ENCODE measurements around the gene CCDC184.
A peak's percentile ranks its signal among the peaks of the same experiment; 100 is the strongest.
"Not testable (repeated sequence)": the region's sequence is repeated elsewhere in the genome, so short reads cannot be mapped to it uniquely, and the experiment has no call there.

CCDC184 gene

DNA sequence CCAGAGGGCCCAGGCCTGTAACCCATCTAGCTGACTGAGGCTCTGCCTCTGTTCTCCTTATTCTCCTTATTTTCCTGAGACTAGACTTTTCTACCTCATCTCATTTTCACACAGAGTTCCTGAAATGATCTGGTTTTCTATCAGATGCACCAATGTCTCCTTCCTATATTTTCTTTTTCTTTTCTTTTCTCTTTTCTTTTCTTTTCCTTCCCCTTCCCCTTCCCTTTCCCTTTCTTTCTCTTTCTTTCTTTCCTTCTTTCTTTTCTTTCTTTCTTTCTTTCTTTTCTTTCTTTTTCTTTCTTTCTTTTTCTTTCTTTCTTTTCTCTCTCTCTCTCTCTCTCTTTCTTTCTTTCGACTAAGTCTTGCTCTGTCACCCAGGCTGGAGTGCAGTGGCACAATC is 3.0 kb upstream of the CCDC184 start:
- no peak for DNase-seq

DNA sequence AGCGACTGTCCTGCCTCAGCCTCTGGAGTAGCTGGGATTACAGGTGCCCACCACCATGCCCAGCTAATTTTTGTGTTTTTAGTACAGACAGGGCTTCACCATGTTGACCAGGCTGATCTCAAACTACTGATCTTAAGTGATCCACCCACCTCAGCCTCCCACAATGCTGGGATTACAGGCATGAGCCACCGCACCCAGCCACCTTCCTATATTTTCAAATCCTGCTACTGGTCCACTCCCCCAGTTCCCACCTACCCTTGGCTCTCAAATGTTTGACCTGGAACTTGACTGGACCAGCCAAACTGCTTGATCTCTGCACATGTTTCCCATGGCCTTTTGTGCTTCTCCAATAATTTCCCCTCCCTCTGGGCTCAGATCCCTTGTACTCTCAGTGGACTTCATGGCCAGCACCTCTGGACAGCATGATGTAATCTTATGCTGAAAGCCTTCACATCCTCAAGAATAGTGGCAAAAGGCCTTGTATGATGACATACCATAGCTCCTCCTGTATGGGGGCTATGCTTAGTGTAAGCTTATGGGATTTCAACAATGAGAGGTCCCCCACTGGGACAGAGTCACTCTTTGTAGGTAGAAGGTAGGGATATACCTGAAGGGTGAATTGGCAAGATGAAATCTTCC is 2.5 kb upstream of the CCDC184 start:
- DNase-seq, result no peak

DNA sequence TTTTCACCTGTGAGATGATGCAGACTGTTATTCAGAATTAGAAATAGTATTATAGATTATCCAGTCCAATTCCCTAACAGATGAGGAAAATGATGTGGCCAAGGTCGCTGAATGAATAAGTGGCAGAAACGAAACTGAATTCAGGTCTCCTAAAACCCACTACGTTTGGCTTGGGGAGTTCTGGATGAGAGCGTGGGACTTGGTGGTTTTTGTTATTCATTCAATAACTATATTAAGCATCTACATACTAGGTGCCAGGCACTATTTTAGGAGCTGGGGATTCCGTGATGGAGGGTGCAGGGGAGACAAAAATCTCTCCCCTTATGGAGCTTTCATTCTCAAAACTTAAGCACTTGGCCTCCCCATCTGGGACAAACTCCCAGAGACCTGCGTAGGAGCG is 813 bp upstream of the CCDC184 start:
- no peak for DNase-seq

DNA sequence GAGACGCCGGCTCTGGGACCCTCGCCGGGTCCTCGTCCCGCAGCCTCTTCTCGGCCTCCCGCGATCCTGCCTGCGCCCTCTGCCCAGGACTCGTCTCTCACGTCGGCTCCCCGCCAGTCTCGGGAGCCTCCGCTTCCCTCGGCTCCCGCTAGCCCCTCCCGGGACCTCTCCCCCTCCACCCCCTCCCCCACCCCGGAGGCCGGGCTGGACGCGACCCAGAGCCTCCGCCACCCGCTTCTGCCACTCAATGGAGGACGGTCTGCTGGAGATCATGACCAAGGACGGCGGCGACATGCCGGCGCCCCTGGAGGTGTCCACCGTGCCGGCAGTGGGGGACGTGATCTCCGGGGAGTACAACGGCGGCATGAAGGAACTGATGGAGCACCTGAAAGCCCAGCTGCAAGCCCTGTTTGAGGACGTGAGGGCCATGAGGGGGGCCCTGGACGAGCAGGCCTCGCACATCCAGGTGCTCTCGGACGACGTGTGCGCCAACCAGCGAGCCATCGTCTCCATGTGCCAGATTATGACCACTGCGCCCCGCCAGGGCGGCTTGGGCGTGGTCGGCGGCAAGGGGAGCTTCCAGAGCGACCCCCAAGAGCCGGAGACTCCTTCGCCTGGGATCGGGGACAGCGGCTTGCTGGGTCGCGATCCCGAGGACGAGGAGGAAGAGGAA is 568 bp downstream of the CCDC184 start:
- no peak for DNase-seq

GRCh38 chr12:48184549-48184922 is 1.1 kb downstream of the CCDC184 start:
- no peak for DNase-seq

- no peak for DNase-seq
Observed at GRCh38 chr12:48185181-48185919, 1.9 kb downstream of the CCDC184 start.

DNA sequence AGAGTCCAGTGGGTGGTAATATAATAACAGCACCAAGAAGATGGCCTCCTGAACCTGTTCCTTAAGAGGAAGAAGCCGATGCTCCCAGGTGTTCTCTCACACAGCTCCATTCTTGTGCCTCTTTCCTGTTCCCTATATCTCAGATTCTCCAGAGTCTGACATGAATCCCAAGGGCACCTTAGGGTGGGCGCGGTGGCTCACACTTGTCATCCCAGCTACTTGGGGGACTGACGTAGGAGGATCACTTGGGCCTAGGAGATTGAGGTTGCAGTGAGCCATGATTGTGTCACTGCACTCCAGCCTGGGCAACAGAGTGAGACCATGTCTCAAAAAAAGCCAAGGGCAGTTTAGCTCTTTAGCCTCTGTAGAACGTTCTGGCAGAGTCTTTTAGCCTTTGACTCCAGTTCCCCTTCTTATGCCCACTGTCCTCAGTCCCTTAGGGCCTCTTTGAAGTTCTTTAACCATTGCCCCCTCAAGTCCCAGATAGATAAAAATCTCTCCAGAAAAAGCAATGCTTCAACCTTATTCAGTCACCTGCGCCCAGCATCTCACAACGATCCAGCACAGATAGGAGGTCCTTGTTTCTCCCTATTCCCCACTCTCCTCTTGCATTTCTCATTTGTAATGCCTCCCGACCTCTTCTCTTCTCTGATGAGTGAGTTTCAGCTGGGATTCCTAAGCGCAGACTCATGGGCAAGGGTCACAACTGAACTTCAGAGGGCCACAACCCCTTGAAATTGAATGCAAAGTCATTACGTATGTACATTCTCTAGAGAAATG is 4.7 kb downstream of the CCDC184 start:
- no peak for DNase-seq

DNA sequence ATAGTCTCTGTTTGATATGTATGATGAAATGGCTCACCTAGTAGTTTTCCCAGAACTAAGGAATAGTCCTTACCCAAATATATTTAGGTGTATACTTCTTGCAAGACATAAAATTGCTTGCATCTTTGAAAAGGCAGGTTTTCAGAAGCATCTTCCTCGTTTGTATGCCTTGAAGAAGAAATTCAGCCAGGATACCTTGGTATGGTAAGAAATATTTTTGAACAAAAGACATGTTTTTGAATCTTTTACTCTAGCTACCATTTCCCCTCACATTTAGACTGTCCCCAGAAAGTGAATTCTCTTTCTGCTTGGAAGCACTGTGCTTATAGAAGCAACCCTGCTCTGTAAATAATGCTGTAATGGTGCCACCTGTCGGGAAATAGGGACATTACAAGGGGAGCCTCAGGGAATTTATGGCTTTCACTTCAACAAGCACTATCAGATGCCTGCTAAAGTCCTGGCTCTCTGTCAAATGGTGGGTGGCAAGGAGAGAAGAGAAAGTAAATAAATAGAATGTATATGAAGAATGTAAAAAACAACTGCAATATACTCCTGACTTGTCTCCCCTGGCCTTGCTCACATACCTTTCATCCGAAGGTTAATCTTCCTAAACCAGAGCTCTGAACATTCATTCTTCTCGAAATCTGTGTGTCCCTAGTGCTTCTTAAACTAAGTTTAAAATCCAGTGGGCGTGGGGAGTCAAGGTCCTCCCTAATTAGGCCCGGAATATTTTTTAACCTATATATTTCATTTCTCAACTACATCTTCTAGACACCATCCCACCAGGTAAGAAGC is 6.1 kb downstream of the CCDC184 start:
- peak; percentile 18 to 44 (median 32) for DNase-seq

GRCh38 chr12:48191096-48191495 is 7.7 kb downstream of the CCDC184 start:
- DNase-seq, result no peak

GRCh38 chr12:48192861-48193260 is 9.4 kb downstream of the CCDC184 start:
- no peak for DNase-seq

DNA sequence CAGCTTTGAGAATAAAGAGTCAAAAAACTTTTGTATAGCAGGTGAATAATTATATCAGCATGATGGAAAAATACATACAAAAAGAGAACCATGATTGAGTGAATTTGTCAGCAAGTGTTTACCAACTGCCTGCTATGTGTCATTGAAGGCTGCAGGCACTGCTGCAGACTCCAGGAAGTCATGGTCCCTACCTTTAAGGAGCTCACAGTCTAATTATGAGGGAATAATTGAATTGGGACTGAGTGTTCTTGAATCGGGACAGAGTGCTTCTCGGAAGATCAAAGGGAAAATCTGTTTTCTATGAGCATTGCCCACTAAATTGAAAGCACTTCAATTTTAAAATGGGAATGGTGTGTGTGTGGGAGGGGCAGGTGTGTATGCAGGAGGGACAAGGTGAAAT is 10.2 kb downstream of the CCDC184 start:
- DNase-seq, result no peak

- DNase-seq, result no peak
Observed at GRCh38 chr12:48194799-48195201, 11.4 kb downstream of the CCDC184 start.

DNA sequence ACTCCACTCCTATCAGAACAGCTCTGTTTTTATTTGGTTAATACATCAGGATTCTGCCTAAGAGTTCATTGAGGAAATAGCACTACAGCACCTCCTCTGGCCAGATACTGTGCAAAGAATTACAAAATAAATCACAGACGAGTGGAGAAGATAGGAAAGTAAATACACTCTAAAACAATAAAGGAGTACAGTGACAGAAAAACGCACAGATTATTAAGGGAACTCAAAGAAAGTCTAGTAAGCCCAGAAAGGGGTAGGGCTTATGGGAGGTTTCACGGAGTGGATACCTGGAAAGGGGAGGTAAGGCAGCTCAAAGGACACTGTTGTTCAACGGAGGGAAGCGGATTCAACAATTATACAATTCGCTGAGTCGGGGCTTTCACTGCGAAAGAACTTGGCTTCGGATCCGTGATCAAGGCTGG is 14.1 kb downstream of the CCDC184 start:
- DNase-seq, result no peak

DNA sequence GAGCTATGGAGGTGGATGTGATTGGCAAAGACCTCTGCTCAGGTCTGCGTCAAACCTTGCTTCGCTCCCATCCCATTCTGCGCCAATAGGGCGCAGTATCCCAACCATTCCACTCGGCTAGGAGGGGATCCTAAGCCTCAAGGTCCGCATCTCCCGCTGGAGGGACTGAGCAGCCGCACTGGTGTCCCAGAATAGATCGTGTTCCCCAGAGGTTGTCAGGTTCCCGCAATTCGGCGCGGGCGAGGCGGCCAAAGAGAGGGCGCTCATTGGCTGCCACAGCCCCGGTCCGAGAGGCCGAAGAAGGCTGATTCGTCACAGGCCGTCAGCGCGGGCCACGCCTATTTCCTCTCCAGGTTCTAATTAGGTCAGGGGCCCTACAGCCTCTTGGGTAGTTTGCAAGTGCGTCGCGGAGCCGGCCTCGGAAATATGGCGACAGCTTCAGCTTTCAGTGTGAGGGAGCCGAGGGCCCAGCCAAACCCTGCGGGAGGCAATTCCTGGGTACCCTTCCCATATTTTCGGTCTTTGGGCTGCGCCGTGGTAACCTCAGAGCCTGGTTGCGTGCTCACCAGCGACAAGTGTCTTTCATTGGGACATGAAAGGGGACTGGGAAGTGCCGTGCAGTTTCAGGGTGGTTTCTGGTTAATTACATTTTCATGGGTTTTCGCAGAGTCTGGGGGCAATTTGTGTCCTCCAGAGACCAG is 14.7 kb downstream of the CCDC184 start:
- DNase-seq, result peak; percentile 66 to 81 (median 74)

- DNase-seq, result peak in 1 of 4 experiments; percentile 47
Observed at GRCh38 chr12:48198672-48198971, 15.2 kb downstream of the CCDC184 start.

GRCh38 chr12:48198985-48199384 is 15.5 kb downstream of the CCDC184 start:
- no peak for DNase-seq

GRCh38 chr12:48199774-48200221 is 16.4 kb downstream of the CCDC184 start:
- DNase-seq, result no peak

DNA sequence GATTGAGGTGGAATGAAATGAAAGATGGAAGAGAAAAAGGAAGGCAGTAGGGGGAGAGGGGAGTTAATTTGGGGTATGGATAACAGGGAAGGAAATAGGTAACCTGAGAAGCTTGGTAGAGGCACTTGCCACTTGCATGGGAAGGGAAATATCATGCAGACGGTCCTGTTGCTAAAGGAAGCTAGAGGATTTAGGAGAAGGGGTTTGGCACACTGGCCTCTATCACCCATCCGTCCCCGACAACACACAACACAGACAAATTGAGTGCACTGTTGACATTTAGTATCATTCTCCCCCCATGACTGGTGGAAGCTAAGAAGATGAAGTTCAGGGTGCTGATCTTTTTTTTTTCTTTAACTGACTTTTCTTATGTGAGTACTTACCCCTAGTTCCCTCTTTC is 17.6 kb downstream of the CCDC184 start:
- DNase-seq, result no peak

- no peak for DNase-seq
Observed at GRCh38 chr12:48201516-48201915, 18.1 kb downstream of the CCDC184 start.

GRCh38 chr12:48202766-48203165 is 19.3 kb downstream of the CCDC184 start:
- DNase-seq, result no peak

DNA sequence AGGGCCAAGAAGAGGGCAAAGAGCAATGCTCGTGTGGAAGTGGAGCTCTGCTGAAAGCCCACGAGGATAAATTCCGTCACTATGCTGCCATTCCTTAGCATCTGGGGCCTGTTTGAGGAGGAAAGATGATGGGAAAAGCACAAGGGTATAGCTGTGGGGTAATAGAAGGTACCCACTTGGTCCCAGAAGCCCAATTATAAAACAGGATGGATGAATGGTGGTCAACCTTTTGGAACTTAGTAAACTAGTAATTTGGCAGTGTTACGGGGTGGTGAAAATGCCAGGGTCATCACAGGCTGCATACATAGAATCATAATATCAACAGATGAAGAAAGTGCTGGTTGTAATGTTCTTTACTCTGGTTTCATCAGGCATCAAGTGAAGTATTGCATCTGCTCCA is 19.7 kb downstream of the CCDC184 start, which contains the start of gene OR10AD1:
Gene OR10AD1 (minus strand): TSS at position 101 of the 400 bp plus-strand sequence. CDS start 0 bp downstream, at position 101.
- DNase-seq, result no peak

GRCh38 chr12:48209495-48209894 is 26.1 kb downstream of the CCDC184 start:
- DNase-seq, result not testable (repeated sequence)
